Kidney (tissue), 14 donors: ENCODE data around the gene MLLT3. TPM values are rescaled to one million over a fixed set of nuclear protein-coding genes. Genes with fewer than 3 reads are reported as not detected.
A peak's percentile ranks its signal among the peaks of the same experiment; 100 is the strongest.

Experiments used
- DNase-seq, 5 donors: peaks; one replicate each; pipeline ENCODE4 v3.0.0-alpha.2; 2013 to 2020
- FAIRE-seq: peaks from 2 replicates; lab custom pipeline; 2012; peaks lifted over from hg19 to GRCh38; lab: Jason Lieb, UNC
- H3K27ac ChIP-seq, 2 donors: one replicate each; pipeline ENCODE4 v1.7.0; 2013; ENCODE audit warnings: low read depth in 2 of 2, low read length in 2 of 2, inconsistent platforms in 1 of 2
- H3K27me3 ChIP-seq: one replicate; pipeline ENCODE4 v1.7.1; 2013; ENCODE audit warnings: low read length, inconsistent platforms; ENCODE audit not compliant: control insufficient read depth, insufficient read depth
- H3K36me3 ChIP-seq, 3 donors: one replicate each; pipeline versions ENCODE4 v1.7.0 to v1.7.1; 2013; ENCODE audit warnings: low read length in 3 of 3, control low read depth in 1 of 3, inconsistent platforms in 1 of 3; ENCODE audit not compliant: insufficient read depth in 3 of 3, control insufficient read depth in 2 of 3
- H3K4me1 ChIP-seq, 3 donors: one replicate each; pipeline versions ENCODE4 v1.7.0 to v1.7.1; 2013; ENCODE audit warnings: low read length in 3 of 3, inconsistent platforms in 1 of 3, low read depth in 1 of 3; ENCODE audit not compliant: control insufficient read depth in 2 of 3, insufficient read depth in 2 of 3
- H3K4me3 ChIP-seq, 3 donors: one replicate each; pipeline versions ENCODE4 v1.7.0 to v1.8.1; 2013; ENCODE audit warnings: low read length in 3 of 3, control low read depth in 1 of 3, inconsistent platforms in 1 of 3
- H3K9ac ChIP-seq, 3 donors: one replicate each; pipeline versions ENCODE4 v1.7.0 to v1.7.1; 2013; ENCODE audit warnings: low read length in 3 of 3, control low read depth in 1 of 3, inconsistent platforms in 1 of 3
- H3K9me3 ChIP-seq, 3 donors: one replicate each; pipeline versions ENCODE4 v1.7.0 to v1.7.1; 2013; ENCODE audit warnings: low read length in 3 of 3, control low read depth in 1 of 3, inconsistent platforms in 1 of 3; ENCODE audit not compliant: control insufficient read depth in 2 of 3, insufficient read depth in 1 of 3
- intact Hi-C: fragments of 100-400 bp; cut with DNase I; formaldehyde crosslinking; loops from one replicate; pipeline ENCODE4 v1.11.1; 2022
- polyA plus RNA-seq: library from polyadenylated mRNA; stranded (reverse); fragments of 350-450 nt; fragmentation: Illumina TruSeq; extraction: RNeasy Lipid Tissue Mini Kit (QIAGEN cat#74804); gene quantifications from one replicate; pipeline ENCODE4 v1.2.3, GENCODE V29; 2014; ENCODE audit warnings: low read depth, low replicate concordance; ENCODE audit not compliant: insufficient read depth
- total RNA-seq: library from RNA; stranded (reverse); fragmentation: NEBNext Ultra II Directional; extraction: Animal tissue kit (Norgen Biotek cat#: 25700); gene quantifications from one replicate; pipeline ENCODE4 v1.2.1, GENCODE V29; 2021
- TF ChIP-seq, protein P1 (sequence below): IDR thresholded peaks from 3 replicates; pipeline ENCODE4 v1.5.1; 2012; ENCODE audit warnings: mild to moderate bottlenecking, moderate library complexity, borderline replicate concordance; ENCODE audit not compliant: insufficient read depth; ENCODE audit errors: extremely low read depth
- donor health status: control.
- donor health status: control.
- donor health status: control.
- donor health status: control.
- donor health status: control.
- donor health status: DM: yes; HTN: yes; CAD: no.
- donor health status: Normal renal cell carcinoma (clear cell type).

MLLT3 gene
- total and polyA plus RNA-seq, 2 donors from 2014 or later = 15.8 to 19.7 TPM

GRCh38 chr9:20664501-20664900 is 42.2 kb upstream of the MLLT3 start:
- Histone ChIP-seq H3K36me3 (no peaks in the 10 kb centered on the region), H3K9ac (no peak overlapping the region), H3K9me3 (no peaks in the 10 kb centered on the region), H3K4me1 (peaks cover 0 to 4% (median 0%) of the 10 kb centered on the region in 3 donors), H3K27ac (no peak overlapping the region), H3K27me3 (no peaks in the 10 kb centered on the region), H3K4me3 (no peak overlapping the region)
- TF ChIP-seq, protein P1, sequence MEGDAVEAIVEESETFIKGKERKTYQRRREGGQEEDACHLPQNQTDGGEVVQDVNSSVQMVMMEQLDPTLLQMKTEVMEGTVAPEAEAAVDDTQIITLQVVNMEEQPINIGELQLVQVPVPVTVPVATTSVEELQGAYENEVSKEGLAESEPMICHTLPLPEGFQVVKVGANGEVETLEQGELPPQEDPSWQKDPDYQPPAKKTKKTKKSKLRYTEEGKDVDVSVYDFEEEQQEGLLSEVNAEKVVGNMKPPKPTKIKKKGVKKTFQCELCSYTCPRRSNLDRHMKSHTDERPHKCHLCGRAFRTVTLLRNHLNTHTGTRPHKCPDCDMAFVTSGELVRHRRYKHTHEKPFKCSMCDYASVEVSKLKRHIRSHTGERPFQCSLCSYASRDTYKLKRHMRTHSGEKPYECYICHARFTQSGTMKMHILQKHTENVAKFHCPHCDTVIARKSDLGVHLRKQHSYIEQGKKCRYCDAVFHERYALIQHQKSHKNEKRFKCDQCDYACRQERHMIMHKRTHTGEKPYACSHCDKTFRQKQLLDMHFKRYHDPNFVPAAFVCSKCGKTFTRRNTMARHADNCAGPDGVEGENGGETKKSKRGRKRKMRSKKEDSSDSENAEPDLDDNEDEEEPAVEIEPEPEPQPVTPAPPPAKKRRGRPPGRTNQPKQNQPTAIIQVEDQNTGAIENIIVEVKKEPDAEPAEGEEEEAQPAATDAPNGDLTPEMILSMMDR = no peak
- FAIRE-seq = peak; percentile 45
- intact Hi-C loops = no loop called here
- no peak for DNase-seq

DNA sequence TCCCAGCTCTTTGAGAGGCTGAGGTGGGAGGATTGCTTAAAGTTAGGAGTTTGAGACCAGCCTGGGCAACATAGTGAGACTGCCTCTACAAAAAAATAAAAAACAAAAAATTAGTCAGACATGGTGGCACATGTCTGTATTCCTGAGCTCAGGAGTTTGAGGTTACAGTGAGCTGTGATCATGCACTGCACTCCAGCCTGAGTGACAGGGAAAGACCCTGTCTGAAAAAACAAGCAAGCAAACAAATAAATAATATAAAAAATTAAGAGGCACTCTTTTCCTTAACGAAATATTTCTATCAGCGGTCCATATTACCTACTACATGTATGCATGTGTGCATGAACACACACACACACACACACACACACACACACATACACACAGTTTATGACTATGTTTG is 40.8 kb upstream of the MLLT3 start:
- H3K4me3 ChIP-seq = no peak overlapping the region
- DNase-seq (no peak), FAIRE-seq (no peak)
- H3K9me3 ChIP-seq = no peaks in the 10 kb centered on the region
- H3K27ac ChIP-seq = no peak overlapping the region
- intact Hi-C loops = no loop called here
- TF ChIP-seq, protein P1 = no peak
- H3K27me3 ChIP-seq = no peaks in the 10 kb centered on the region
- no peaks in the 10 kb centered on the region for H3K36me3 ChIP-seq
- H3K4me1 ChIP-seq = peaks cover 0 to 4% (median 0%) of the 10 kb centered on the region in 3 donors
- no peak overlapping the region for H3K9ac ChIP-seq

GRCh38 chr9:20662156-20662555 is 39.9 kb upstream of the MLLT3 start:
- Histone ChIP-seq H3K4me1 (peaks cover 0 to 4% (median 0%) of the 10 kb centered on the region in 3 donors), H3K9ac (no peak overlapping the region), H3K9me3 (no peaks in the 10 kb centered on the region), H3K27ac (no peak overlapping the region), H3K27me3 (no peaks in the 10 kb centered on the region), H3K36me3 (no peaks in the 10 kb centered on the region), H3K4me3 (no peak overlapping the region)
- TF ChIP-seq, protein P1 = no peak
- intact Hi-C loops = no loop called here
- FAIRE-seq (no peak), DNase-seq (peak in 1 of 5 donors; percentile 12)

- H3K9ac ChIP-seq = no peak overlapping the region
- H3K9me3 ChIP-seq = no peaks in the 10 kb centered on the region
- H3K27ac ChIP-seq = no peak overlapping the region
- FAIRE-seq (no peak), DNase-seq (no peak)
- peak overlapping the region in 2 of 3 donors; percentile 71 to 75 for H3K4me3 ChIP-seq
- TF ChIP-seq, protein P1 = no peak
- no peaks in the 10 kb centered on the region for H3K36me3 ChIP-seq
- no peaks in the 10 kb centered on the region for H3K27me3 ChIP-seq
- H3K4me1 ChIP-seq = peaks cover 0 to 4% (median 0%) of the 10 kb centered on the region in 3 donors
- intact Hi-C loops = no loop called here
These were observed 37.2 kb upstream of the MLLT3 start for GRCh38 chr9:20659474-20659967.
